Stimulated activated CD8-positive, alpha-beta memory T cell treated with anti-CD3 and anti-CD28 coated beads, Interleukin-7, amount 100 ng/mL, for 48 hours (primary cell): ENCODE results near the gene KIF26B.

Source experiments
- DNase-seq, 2 donors: peaks; one replicate each; pipeline ENCODE4 v3.0.0-alpha.2; 2020; ENCODE audit warnings: low read depth in 1 of 2; ENCODE audit errors: extremely low read depth in 1 of 2

KIF26B gene

GRCh38 chr1:245234217-245235081, 79.7 kb downstream of the KIF26B start:
- no peak for DNase-seq

- no peak for DNase-seq
Observed at GRCh38 chr1:245235156-245235555, 80.4 kb downstream of the KIF26B start.

- DNase-seq, result no peak
Observed at GRCh38 chr1:245240648-245241165, 85.9 kb downstream of the KIF26B start.

- no peak for DNase-seq
Observed at GRCh38 chr1:245241526-245242130, 86.8 kb downstream of the KIF26B start.

GRCh38 chr1:245242989-245243388, 88.2 kb downstream of the KIF26B start:
- DNase-seq, result no peak

- DNase-seq, result no peak
Observed at GRCh38 chr1:245245021-245245667, 90.4 kb downstream of the KIF26B start.

- DNase-seq, result no peak
Observed at GRCh38 chr1:245246433-245246832, 91.6 kb downstream of the KIF26B start.

- DNase-seq, result no peak
Observed at GRCh38 chr1:245247356-245247755, 92.6 kb downstream of the KIF26B start.

GRCh38 chr1:245247801-245248200, 93.0 kb downstream of the KIF26B start:
- no peak for DNase-seq

- DNase-seq, result no peak
Observed at GRCh38 chr1:245248231-245248731, 93.5 kb downstream of the KIF26B start.

- DNase-seq, result no peak
Observed at GRCh38 chr1:245255783-245256182, 101.0 kb downstream of the KIF26B start.

GRCh38 chr1:245256528-245256927, 101.7 kb downstream of the KIF26B start:
- no peak for DNase-seq

GRCh38 chr1:245258271-245258920, 103.6 kb downstream of the KIF26B start:
- no peak for DNase-seq

- no peak for DNase-seq
Observed at GRCh38 chr1:245260110-245260882, 105.5 kb downstream of the KIF26B start.

- no peak for DNase-seq
Observed at GRCh38 chr1:245260883-245261282, 106.1 kb downstream of the KIF26B start.

- no peak for DNase-seq
Observed at GRCh38 chr1:245261786-245262185, 107.0 kb downstream of the KIF26B start.

- no peak for DNase-seq
Observed at GRCh38 chr1:245263529-245264095, 108.8 kb downstream of the KIF26B start.

GRCh38 chr1:245264226-245264625, 109.4 kb downstream of the KIF26B start:
- DNase-seq, result no peak

- DNase-seq, result no peak
Observed at GRCh38 chr1:245266105-245266504, 111.3 kb downstream of the KIF26B start.

GRCh38 chr1:245270063-245270462, 115.3 kb downstream of the KIF26B start:
- DNase-seq, result no peak
